ENCODE measurements around the gene ENOX1. TPM values are rescaled to one million over a fixed set of nuclear protein-coding genes. Genes with fewer than 3 reads are reported as not detected.

ENOX1 gene
- total RNA-seq, 1 donor from 2014 or later: 8.7 TPM

- Mint-ChIP-seq H3K27ac (ENCODE audit: unreplicated experiment) (no peak overlapping the region), H3K4me3 (ENCODE audit: unreplicated experiment) (no peak overlapping the region), H3K9me3 (ENCODE audit: unreplicated experiment) (no peaks in the 10 kb centered on the region), H3K4me1 (ENCODE audit: low read depth, unreplicated experiment) (peaks cover 35% of the 10 kb centered on the region), H3K36me3 (ENCODE audit: unreplicated experiment) (no peaks in the 10 kb centered on the region), H3K27me3 (ENCODE audit: unreplicated experiment) (peaks cover 2% of the 10 kb centered on the region)
- no peak for DNase-seq
- TF ChIP-seq, protein P1, sequence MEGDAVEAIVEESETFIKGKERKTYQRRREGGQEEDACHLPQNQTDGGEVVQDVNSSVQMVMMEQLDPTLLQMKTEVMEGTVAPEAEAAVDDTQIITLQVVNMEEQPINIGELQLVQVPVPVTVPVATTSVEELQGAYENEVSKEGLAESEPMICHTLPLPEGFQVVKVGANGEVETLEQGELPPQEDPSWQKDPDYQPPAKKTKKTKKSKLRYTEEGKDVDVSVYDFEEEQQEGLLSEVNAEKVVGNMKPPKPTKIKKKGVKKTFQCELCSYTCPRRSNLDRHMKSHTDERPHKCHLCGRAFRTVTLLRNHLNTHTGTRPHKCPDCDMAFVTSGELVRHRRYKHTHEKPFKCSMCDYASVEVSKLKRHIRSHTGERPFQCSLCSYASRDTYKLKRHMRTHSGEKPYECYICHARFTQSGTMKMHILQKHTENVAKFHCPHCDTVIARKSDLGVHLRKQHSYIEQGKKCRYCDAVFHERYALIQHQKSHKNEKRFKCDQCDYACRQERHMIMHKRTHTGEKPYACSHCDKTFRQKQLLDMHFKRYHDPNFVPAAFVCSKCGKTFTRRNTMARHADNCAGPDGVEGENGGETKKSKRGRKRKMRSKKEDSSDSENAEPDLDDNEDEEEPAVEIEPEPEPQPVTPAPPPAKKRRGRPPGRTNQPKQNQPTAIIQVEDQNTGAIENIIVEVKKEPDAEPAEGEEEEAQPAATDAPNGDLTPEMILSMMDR (IDR thresholded peaks at IDR 0.05; ENCODE audit: partially characterized antibody, unreplicated experiment): no peak
Measured at GRCh38 chr13:43297967-43298678, 488.6 kb downstream of the ENOX1 start.

DNA sequence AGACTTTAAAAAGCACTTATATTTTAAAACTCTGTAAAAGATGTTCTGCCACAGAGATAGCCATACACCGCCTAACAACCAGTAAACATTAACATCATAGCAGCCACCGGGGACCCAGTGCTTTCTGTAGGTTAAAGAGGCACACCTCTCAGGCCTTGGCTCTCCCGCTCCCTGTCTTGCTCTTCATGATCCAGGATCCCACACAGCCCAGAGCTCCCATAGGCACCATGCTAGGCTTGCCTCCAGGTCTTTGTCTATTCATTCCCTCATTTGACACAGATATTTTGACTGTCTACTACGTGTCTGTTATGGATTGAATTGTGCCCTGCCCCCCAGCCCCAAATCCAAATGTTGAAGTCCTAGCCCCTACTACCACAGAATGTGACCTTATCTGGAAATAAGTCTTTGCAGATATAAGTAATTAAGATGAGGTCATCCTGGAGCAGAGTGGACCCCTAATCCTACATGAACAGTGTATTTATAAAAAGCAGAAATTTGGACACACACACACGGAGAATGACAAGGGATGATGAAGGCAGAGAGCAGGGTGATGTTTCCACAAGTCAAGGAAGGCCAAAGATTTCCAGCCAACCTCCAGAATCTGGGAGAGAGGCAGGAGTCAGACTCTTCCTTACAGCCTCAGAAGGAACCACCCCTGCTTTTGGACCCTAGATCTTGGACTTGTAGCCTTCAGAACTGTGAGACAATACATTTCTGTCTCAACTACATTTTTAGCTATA is 490.8 kb downstream of the ENOX1 start:
- no peak overlapping the region for H3K27ac Mint-ChIP-seq (ENCODE audit: unreplicated experiment)
- H3K4me3 Mint-ChIP-seq (ENCODE audit: unreplicated experiment): no peak overlapping the region
- TF ChIP-seq, protein P1 (IDR thresholded peaks at IDR 0.05; ENCODE audit: partially characterized antibody, unreplicated experiment): no peak
- no peak for DNase-seq
- peaks cover 33% of the 10 kb centered on the region for H3K4me1 Mint-ChIP-seq (ENCODE audit: low read depth, unreplicated experiment)
- H3K36me3 Mint-ChIP-seq (ENCODE audit: unreplicated experiment): no peaks in the 10 kb centered on the region
- peaks cover 2% of the 10 kb centered on the region for H3K27me3 Mint-ChIP-seq (ENCODE audit: unreplicated experiment)
- no peaks in the 10 kb centered on the region for H3K9me3 Mint-ChIP-seq (ENCODE audit: unreplicated experiment)

DNA sequence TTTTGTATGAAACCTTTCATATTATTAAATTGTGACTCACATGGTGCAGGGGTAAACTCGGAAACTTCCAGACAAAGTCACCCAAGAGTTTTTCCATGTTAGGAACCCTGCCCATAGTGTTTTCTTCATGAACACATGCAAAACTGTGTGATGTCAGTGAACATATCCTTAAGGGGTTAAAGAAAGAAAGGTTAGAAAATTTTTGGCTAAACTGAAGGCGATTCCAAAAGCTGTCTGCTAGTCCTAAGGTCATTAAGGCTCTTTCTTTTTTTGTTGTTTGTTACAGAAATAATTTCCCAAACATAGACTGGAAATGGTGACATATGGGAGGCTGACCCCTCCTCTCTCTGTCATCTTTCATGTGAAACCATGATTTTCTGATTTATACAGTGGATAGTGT is 491.5 kb downstream of the ENOX1 start:
- Mint-ChIP-seq H3K27ac (ENCODE audit: unreplicated experiment) (no peak overlapping the region), H3K4me3 (ENCODE audit: unreplicated experiment) (no peak overlapping the region), H3K4me1 (ENCODE audit: low read depth, unreplicated experiment) (peaks cover 30% of the 10 kb centered on the region), H3K27me3 (ENCODE audit: unreplicated experiment) (peaks cover 2% of the 10 kb centered on the region), H3K36me3 (ENCODE audit: unreplicated experiment) (no peaks in the 10 kb centered on the region), H3K9me3 (ENCODE audit: unreplicated experiment) (no peaks in the 10 kb centered on the region)
- TF ChIP-seq, protein P1 (IDR thresholded peaks at IDR 0.05; ENCODE audit: partially characterized antibody, unreplicated experiment): no peak
- DNase-seq: no peak

DNA sequence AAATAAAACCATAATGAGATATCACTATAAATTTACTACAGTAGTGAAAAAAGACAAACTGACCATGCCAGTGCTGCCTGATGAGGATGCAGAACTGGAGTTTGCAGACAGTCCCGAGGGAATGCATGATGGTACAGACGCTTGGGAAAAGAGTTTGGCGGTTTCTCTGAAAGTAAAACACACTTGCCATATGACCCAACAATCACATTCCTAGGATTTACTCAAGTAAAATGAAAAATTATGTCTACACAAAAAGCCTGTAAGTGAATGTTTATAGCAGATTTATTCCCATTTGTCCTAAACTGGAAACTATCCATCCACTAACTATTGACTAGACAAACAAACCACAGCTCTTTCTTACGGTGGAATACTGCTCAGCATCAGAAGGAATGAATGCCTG is 492.4 kb downstream of the ENOX1 start:
- DNase-seq: no peak
- Mint-ChIP-seq H3K4me3 (ENCODE audit: unreplicated experiment) (no peak overlapping the region), H3K4me1 (ENCODE audit: low read depth, unreplicated experiment) (peaks cover 28% of the 10 kb centered on the region), H3K27ac (ENCODE audit: unreplicated experiment) (no peak overlapping the region), H3K27me3 (ENCODE audit: unreplicated experiment) (peaks cover 3% of the 10 kb centered on the region), H3K9me3 (ENCODE audit: unreplicated experiment) (no peaks in the 10 kb centered on the region), H3K36me3 (ENCODE audit: unreplicated experiment) (no peaks in the 10 kb centered on the region)
- TF ChIP-seq, protein P1 (IDR thresholded peaks at IDR 0.05; ENCODE audit: partially characterized antibody, unreplicated experiment): no peak

DNA sequence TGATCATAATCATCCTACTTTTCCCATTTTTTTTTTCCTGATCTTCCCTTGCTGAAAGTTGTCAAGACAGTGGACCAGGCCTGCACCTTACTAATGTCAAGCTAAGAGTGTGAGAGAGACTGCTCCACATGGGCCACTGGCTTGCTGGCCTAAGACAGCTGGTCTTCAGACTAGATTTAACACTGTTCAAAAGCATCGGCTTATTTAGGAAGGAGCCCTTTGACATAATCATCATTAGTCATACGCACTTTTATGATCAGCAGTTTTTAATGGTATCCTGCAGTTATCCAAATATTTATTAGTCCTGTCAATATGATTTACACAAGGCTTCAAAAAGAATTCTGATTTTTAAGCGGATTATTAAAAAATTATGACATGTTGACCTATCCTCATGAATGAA is 492.8 kb downstream of the ENOX1 start:
- peaks cover 3% of the 10 kb centered on the region for H3K27me3 Mint-ChIP-seq (ENCODE audit: unreplicated experiment)
- H3K9me3 Mint-ChIP-seq (ENCODE audit: unreplicated experiment): no peaks in the 10 kb centered on the region
- H3K27ac Mint-ChIP-seq (ENCODE audit: unreplicated experiment): no peak overlapping the region

More for the DNA sequence above, 492.8 kb downstream of the ENOX1 start:
- DNase-seq: no peak
- TF ChIP-seq, protein P1 (IDR thresholded peaks at IDR 0.05; ENCODE audit: partially characterized antibody, unreplicated experiment): no peak
- peaks cover 23% of the 10 kb centered on the region for H3K4me1 Mint-ChIP-seq (ENCODE audit: low read depth, unreplicated experiment)
- no peaks in the 10 kb centered on the region for H3K36me3 Mint-ChIP-seq (ENCODE audit: unreplicated experiment)
- H3K4me3 Mint-ChIP-seq (ENCODE audit: unreplicated experiment): no peak overlapping the region
